SK-N-SH (cell line): Measurements from ENCODE around the gene WDTC1. TPM values are rescaled to one million over a fixed set of nuclear protein-coding genes. Genes with fewer than 3 reads are reported as not detected.

Experiments
- CTCF ChIA-PET: fragments of 300-600, 350-600 bp; formaldehyde crosslinking; extraction: SDS; loops from one replicate; lab custom pipeline; 2021; lab: Yijun Ruan, JAX
- POLR2A ChIA-PET: fragments of 350-600 bp; sonication (Branson Sonifier 250); formaldehyde crosslinking; extraction: SDS; loops from one replicate; lab custom pipeline; 2020; ENCODE audit warnings: antibody characterized with exemption, inconsistent platforms; lab: Yijun Ruan, JAX
- DNase-seq: peaks from one replicate; pipeline ENCODE4 v3.0.0; 2012
- H2AFZ ChIP-seq: fragments of 200-600 bp; sonication (generic); 2 replicates; pipeline ENCODE4 v1.8.1; 2016; ENCODE audit warnings: antibody characterized with exemption, mild to moderate bottlenecking, low read depth
- H3F3A ChIP-seq: fragments of 200-600 bp; sonication (generic); replicated peaks from 2 replicates; pipeline ENCODE3; 2016; ENCODE audit warnings: antibody characterized with exemption, mild to moderate bottlenecking; ENCODE audit not compliant: insufficient read depth
- H3K27ac ChIP-seq, 2 experiments: fragments of 200-500 bp in 1 of 2; fragments of 200-600 bp in 1 of 2; sonication (Bioruptor generic) in 1 of 2; sonication (generic), shearing (Covaris generic) in 1 of 2; 2 replicates each; pipeline versions ENCODE4 v1.5.1 to v1.6.1; 2014 to 2016; ENCODE audit warnings: low read depth in 2 of 2, inconsistent platforms in 1 of 2, low read length in 1 of 2, mild to moderate bottlenecking in 1 of 2, mixed read lengths in 1 of 2
- H3K27me3 ChIP-seq: fragments of 200-600 bp; sonication (generic), shearing (Covaris generic); 2 replicates; pipeline ENCODE4 v1.6.1; 2016; ENCODE audit warnings: mixed run types; ENCODE audit not compliant: insufficient read depth
- H3K36me3 ChIP-seq, 2 experiments: fragments of 200-500 bp in 1 of 2; fragments of 200-600 bp in 1 of 2; sonication (Bioruptor generic) in 1 of 2; sonication (generic) in 1 of 2; replicated peaks in 1 of 2; 2 replicates each; pipeline versions ENCODE3 to v1.5.1; 2014 to 2016; ENCODE audit warnings: low read length in 1 of 2, mild to moderate bottlenecking in 1 of 2; ENCODE audit not compliant: insufficient read depth in 2 of 2, control insufficient read depth in 1 of 2
- H3K4me1 ChIP-seq, 2 experiments: fragments of 200-500 bp in 1 of 2; fragments of 200-600 bp in 1 of 2; sonication (Bioruptor generic) in 1 of 2; sonication (generic), shearing (Covaris generic) in 1 of 2; 2 replicates each; pipeline versions ENCODE4 v1.5.1 to v1.6.1; 2014 to 2016; ENCODE audit warnings: low read depth in 1 of 2, low read length in 1 of 2, mixed run types in 1 of 2; ENCODE audit not compliant: insufficient read depth in 2 of 2, control insufficient read depth in 1 of 2
- H3K4me2 ChIP-seq: fragments of 200-600 bp; sonication (generic), shearing (Covaris generic); 2 replicates; pipeline ENCODE4 v1.6.1; 2017; ENCODE audit warnings: mixed run types
- H3K4me3 ChIP-seq, 2 experiments: fragments of 200-500 bp in 1 of 2; fragments of 200-600 bp in 1 of 2; sonication (Bioruptor generic) in 1 of 2; sonication (generic), shearing (Covaris generic) in 1 of 2; 2 replicates each; pipeline versions ENCODE4 v1.5.1 to v1.8.1; 2014 to 2016; ENCODE audit warnings: low read depth in 2 of 2, inconsistent platforms in 1 of 2, low read length in 1 of 2, mild to moderate bottlenecking in 1 of 2, mixed read lengths in 1 of 2, moderate library complexity in 1 of 2
- H3K79me2 ChIP-seq: fragments of 200-600 bp; sonication (generic); 2 replicates; pipeline ENCODE4 v1.8.1; 2017; ENCODE audit warnings: mild to moderate bottlenecking; ENCODE audit not compliant: insufficient read depth
- H3K9ac ChIP-seq: fragments of 200-600 bp; sonication (generic); 2 replicates; pipeline ENCODE4 v1.6.1; 2017; ENCODE audit warnings: mixed run types
- H3K9me2 ChIP-seq: fragments of 200-600 bp; sonication (generic); 2 replicates; pipeline ENCODE4 v1.6.1; 2017; ENCODE audit warnings: mixed run types
- H3K9me3 ChIP-seq: fragments of 200-600 bp; sonication (generic); 2 replicates; pipeline ENCODE4 v1.6.1; 2017; ENCODE audit warnings: mixed run types, mild to moderate bottlenecking, moderate library complexity
- H4K20me1 ChIP-seq: fragments of 200-600 bp; sonication (generic); 2 replicates; pipeline ENCODE4 v1.6.1; 2017; ENCODE audit warnings: mild to moderate bottlenecking, mixed run types; ENCODE audit not compliant: insufficient read depth
- CHD2 ChIP-seq: fragments of 150-350 bp; IDR thresholded peaks from 2 replicates; pipeline ENCODE4 v1.6.1; 2018; ENCODE audit warnings: low read length; ENCODE audit not compliant: partially characterized antibody
- ELF1 ChIP-seq: IDR thresholded peaks from 2 replicates; pipeline ENCODE4 v1.4.0; 2012
- FOSL2 ChIP-seq: IDR thresholded peaks from 2 replicates; pipeline ENCODE4 v1.4.0; 2012; ENCODE audit warnings: low read depth, mild to moderate bottlenecking, moderate library complexity, borderline replicate concordance
- FOXJ3 ChIP-seq: sonication (generic); formaldehyde crosslinking; IDR thresholded peaks from 2 replicates; pipeline ENCODE4 v1.5.1; 2020; ENCODE audit warnings: mild to moderate bottlenecking, missing genetic modification reagents
- FOXM1 ChIP-seq: IDR thresholded peaks from 2 replicates; pipeline ENCODE4 v1.4.0; 2012; ENCODE audit warnings: low read depth, mild to moderate bottlenecking
- JUND ChIP-seq: IDR thresholded peaks from 2 replicates; pipeline ENCODE4 v1.4.0; 2012
- NFIC ChIP-seq: IDR thresholded peaks from 2 replicates; pipeline ENCODE4 v1.4.0; 2012; ENCODE audit warnings: borderline replicate concordance
- NRF1 ChIP-seq: IDR thresholded peaks from 2 replicates; pipeline ENCODE4 v1.6.1; 2012; ENCODE audit warnings: low read depth, mild to moderate bottlenecking, low read length
- POLR2AphosphoS5 ChIP-seq: IDR thresholded peaks from 2 replicates; pipeline ENCODE4 v1.6.1; 2012; ENCODE audit warnings: low read depth, low read length
- RAD21 ChIP-seq: IDR thresholded peaks from 2 replicates; pipeline ENCODE4 v1.6.1; 2012; ENCODE audit warnings: mild to moderate bottlenecking, low read length
- RFX5 ChIP-seq: IDR thresholded peaks from 2 replicates; pipeline ENCODE4 v1.6.1; 2012; ENCODE audit warnings: mild to moderate bottlenecking, improper control_type of control experiment, low read length
- TCF12 ChIP-seq: IDR thresholded peaks from 2 replicates; pipeline ENCODE4 v1.4.0; 2012
- whole genome bisulfite sequencing: methylation state at CpG from one replicate; pipeline ENCODE4 v1.1.6; 2017; ENCODE audit warnings: low lambda C conversion rate; 5-methylcytosine and 5-hydroxymethylcytosine counted together
- polyA plus RNA-seq, 3 experiments: library from polyadenylated mRNA; depleted of rRNA; stranded (reverse); fragments of >200 nt; gene quantifications; 2 replicates each; pipeline ENCODE4 v1.2.3, GENCODE V29; 2012
- TF ChIP-seq, protein P1 (sequence below): IDR thresholded peaks from 2 replicates; pipeline ENCODE4 v1.4.0; 2012; ENCODE audit warnings: low read depth, borderline replicate concordance
- TF ChIP-seq, protein P2 (sequence below): IDR thresholded peaks from 2 replicates; pipeline ENCODE4; 2012
- TF ChIP-seq, protein P3 (sequence below): fragments of 150-350 bp; IDR thresholded peaks from 2 replicates; pipeline ENCODE4 v1.6.1; 2017; ENCODE audit warnings: antibody characterized with exemption, low read length, low read depth, borderline replicate concordance

Gene WDTC1
- polyA plus RNA-seq, 1 of the 3 experiments (the other 2 are of a cell fraction) = 12.0 TPM

DNA sequence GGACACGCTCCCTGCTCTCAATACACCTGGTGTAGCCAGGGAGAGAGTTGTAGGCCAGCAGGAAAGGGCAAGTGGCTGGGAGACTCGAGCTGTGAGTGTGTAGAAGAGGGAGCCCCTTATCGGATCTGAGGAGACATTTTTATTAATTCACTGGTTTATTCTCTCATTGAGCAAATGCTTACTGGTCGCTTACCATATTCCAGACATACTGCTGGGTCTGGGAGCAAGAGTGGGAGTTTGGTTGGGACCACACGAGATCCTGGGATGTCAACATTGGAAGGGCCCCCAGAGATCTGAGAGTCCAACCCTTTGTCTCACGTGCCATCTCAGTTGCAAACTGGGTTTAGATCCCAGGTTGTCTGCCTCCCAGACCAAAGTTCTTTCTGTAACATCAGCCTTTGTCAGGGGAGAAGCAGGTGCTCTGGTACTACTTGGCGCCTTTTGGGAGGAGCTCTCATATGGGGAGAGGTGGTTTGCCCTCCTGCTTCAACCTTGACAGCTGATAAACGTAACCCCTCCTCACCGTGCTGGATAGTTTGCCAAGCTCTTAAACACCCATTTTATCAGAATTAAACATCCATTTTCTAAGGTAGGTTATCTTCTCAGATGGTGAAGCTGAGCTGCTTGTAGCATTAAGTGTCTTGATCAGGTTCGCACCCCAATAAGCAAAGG is 88.3 kb downstream of the WDTC1 start:
- no peaks in the 10 kb centered on the region for H3K9me2 ChIP-seq
- no peaks in the 10 kb centered on the region for H3F3A ChIP-seq
- peak overlapping the region; percentile 95 to 100 for H3K4me3 ChIP-seq
- H3K27ac ChIP-seq = peak overlapping the region; percentile 79 to 92
- peaks cover 6% of the 10 kb centered on the region; the same call in 1 of the 2 replicates for H4K20me1 ChIP-seq
- H3K9ac ChIP-seq = peak overlapping the region; percentile 97
- peak overlapping the region; percentile 65; the same call in 1 of the 2 replicates for H2AFZ ChIP-seq
- H3K27me3 ChIP-seq = no peaks in the 10 kb centered on the region
- peak overlapping the region; percentile 88 for H3K4me2 ChIP-seq
- TF ChIP-seq JUND = no peak
- no peak for TF ChIP-seq ELF1
- no peak for TF ChIP-seq NRF1
- no peak for TF ChIP-seq FOSL2
- TF ChIP-seq, protein P1, sequence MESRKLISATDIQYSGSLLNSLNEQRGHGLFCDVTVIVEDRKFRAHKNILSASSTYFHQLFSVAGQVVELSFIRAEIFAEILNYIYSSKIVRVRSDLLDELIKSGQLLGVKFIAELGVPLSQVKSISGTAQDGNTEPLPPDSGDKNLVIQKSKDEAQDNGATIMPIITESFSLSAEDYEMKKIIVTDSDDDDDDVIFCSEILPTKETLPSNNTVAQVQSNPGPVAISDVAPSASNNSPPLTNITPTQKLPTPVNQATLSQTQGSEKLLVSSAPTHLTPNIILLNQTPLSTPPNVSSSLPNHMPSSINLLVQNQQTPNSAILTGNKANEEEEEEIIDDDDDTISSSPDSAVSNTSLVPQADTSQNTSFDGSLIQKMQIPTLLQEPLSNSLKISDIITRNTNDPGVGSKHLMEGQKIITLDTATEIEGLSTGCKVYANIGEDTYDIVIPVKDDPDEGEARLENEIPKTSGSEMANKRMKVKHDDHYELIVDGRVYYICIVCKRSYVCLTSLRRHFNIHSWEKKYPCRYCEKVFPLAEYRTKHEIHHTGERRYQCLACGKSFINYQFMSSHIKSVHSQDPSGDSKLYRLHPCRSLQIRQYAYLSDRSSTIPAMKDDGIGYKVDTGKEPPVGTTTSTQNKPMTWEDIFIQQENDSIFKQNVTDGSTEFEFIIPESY = no peak
- TF ChIP-seq FOXM1 = no peak
- TF ChIP-seq, protein P2, sequence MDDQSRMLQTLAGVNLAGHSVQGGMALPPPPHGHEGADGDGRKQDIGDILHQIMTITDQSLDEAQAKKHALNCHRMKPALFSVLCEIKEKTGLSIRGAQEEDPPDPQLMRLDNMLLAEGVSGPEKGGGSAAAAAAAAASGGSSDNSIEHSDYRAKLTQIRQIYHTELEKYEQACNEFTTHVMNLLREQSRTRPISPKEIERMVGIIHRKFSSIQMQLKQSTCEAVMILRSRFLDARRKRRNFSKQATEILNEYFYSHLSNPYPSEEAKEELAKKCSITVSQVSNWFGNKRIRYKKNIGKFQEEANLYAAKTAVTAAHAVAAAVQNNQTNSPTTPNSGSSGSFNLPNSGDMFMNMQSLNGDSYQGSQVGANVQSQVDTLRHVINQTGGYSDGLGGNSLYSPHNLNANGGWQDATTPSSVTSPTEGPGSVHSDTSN = no peak
- no peak for TF ChIP-seq RFX5
- no peak for TF ChIP-seq NFIC
- no peak for TF ChIP-seq RAD21
- no peak for TF ChIP-seq TCF12
- no peak for TF ChIP-seq POLR2AphosphoS5
- TF ChIP-seq, protein P3, sequence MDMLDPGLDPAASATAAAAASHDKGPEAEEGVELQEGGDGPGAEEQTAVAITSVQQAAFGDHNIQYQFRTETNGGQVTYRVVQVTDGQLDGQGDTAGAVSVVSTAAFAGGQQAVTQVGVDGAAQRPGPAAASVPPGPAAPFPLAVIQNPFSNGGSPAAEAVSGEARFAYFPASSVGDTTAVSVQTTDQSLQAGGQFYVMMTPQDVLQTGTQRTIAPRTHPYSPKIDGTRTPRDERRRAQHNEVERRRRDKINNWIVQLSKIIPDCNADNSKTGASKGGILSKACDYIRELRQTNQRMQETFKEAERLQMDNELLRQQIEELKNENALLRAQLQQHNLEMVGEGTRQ = no peak
- TF ChIP-seq CHD2 = no peak
- no peak for TF ChIP-seq FOXJ3 (CRISPR knock-in tag)
- ChIA-PET CTCF (interaction anchor here (0.9 to 17.1 kb wide), 6 partner anchors 10 to 73 kb away, joined by 3 to 185 read pairs (median 10); no protein-coding TSS in a partner anchor), POLR2A (interaction anchor here (1.1 to 1.2 kb wide), 2 partner anchors 23 to 43 kb away, joined by 5 read pairs; partner anchors contain the start of gene MAP3K6)
- WGBS = 4% methylated on average over 9 of the region's 10 CpGs
- H3K4me1 ChIP-seq = peaks cover 11 to 24% of the 10 kb centered on the region in 2 experiments; a peak in 3 of 4 replicates
- H3K36me3 ChIP-seq = peaks cover 12 to 22% of the 10 kb centered on the region in 2 experiments
- no peaks in the 10 kb centered on the region for H3K9me3 ChIP-seq
- no peak for DNase-seq
- peaks cover 56% of the 10 kb centered on the region for H3K79me2 ChIP-seq
